NCI-H2196 treated with DMSO at 0.1 percent for 48 hours (cell line): ENCODE results near the gene PLBD1.

Experiments
- DNase-seq: peaks from one replicate; lab custom pipeline; 2025; ENCODE audit not compliant: unreplicated experiment; lab: John Stamatoyannopoulos, UW

Gene PLBD1

GRCh38 chr12:14570231-14570630, 2.5 kb upstream of the PLBD1 start:
- DNase-seq = no peak

- DNase-seq = no peak
Observed at GRCh38 chr12:14564336-14564959, 3.2 kb downstream of the PLBD1 start.

- DNase-seq = no peak
Observed at GRCh38 chr12:14563046-14563445, 4.6 kb downstream of the PLBD1 start.

- DNase-seq = no peak
Observed at GRCh38 chr12:14562279-14562678, 5.4 kb downstream of the PLBD1 start.

GRCh38 chr12:14561677-14562238, 5.9 kb downstream of the PLBD1 start:
- no peak for DNase-seq

- DNase-seq = no peak
Observed at GRCh38 chr12:14560904-14561574, 6.6 kb downstream of the PLBD1 start.

- DNase-seq = no peak
Observed at GRCh38 chr12:14558473-14558959, 9.2 kb downstream of the PLBD1 start.

GRCh38 chr12:14557966-14558365, 9.7 kb downstream of the PLBD1 start:
- DNase-seq = no peak

- DNase-seq = no peak
Observed at GRCh38 chr12:14554281-14555007, 13.2 kb downstream of the PLBD1 start.

GRCh38 chr12:14548609-14549008, 19.1 kb downstream of the PLBD1 start:
- DNase-seq = no peak

GRCh38 chr12:14547571-14547970, 20.1 kb downstream of the PLBD1 start:
- no peak for DNase-seq

GRCh38 chr12:14545144-14546124, 22.2 kb downstream of the PLBD1 start:
- DNase-seq = no peak

- no peak for DNase-seq
Observed at GRCh38 chr12:14540801-14541462, 26.8 kb downstream of the PLBD1 start.

- DNase-seq = no peak
Observed at GRCh38 chr12:14537088-14537487, 30.6 kb downstream of the PLBD1 start.

GRCh38 chr12:14532152-14532551, 35.5 kb downstream of the PLBD1 start:
- no peak for DNase-seq

- no peak for DNase-seq
Observed at GRCh38 chr12:14525964-14526363, 41.7 kb downstream of the PLBD1 start.

GRCh38 chr12:14521822-14522221, 45.9 kb downstream of the PLBD1 start:
- DNase-seq = no peak

- no peak for DNase-seq
Observed at GRCh38 chr12:14514946-14515345, 52.7 kb downstream of the PLBD1 start.

- peak; percentile 5 for DNase-seq
Observed at GRCh38 chr12:14514154-14514842, 53.4 kb downstream of the PLBD1 start.
